ENCODE measurements around the gene HS6ST3.

HS6ST3 gene

GRCh38 chr13:96342852-96343465, 253.1 kb downstream of the HS6ST3 start:
- no peak for DNase-seq

- no peak for DNase-seq
Observed at GRCh38 chr13:96346921-96347320, 257.0 kb downstream of the HS6ST3 start.

- no peak for DNase-seq
Observed at GRCh38 chr13:96373597-96373996, 283.7 kb downstream of the HS6ST3 start.

GRCh38 chr13:96377835-96378234, 287.9 kb downstream of the HS6ST3 start:
- no peak for DNase-seq

- no peak for DNase-seq
Observed at GRCh38 chr13:96379967-96380366, 290.1 kb downstream of the HS6ST3 start.

- DNase-seq: no peak
Observed at GRCh38 chr13:96381681-96382080, 291.8 kb downstream of the HS6ST3 start.

- DNase-seq: no peak
Observed at GRCh38 chr13:96388598-96388997, 298.7 kb downstream of the HS6ST3 start.

- DNase-seq: no peak
Observed at GRCh38 chr13:96391606-96392005, 301.7 kb downstream of the HS6ST3 start.

- no peak for DNase-seq
Observed at GRCh38 chr13:96397807-96398206, 307.9 kb downstream of the HS6ST3 start.

GRCh38 chr13:96398486-96398885, 308.6 kb downstream of the HS6ST3 start:
- no peak for DNase-seq

GRCh38 chr13:96403241-96403640, 313.3 kb downstream of the HS6ST3 start:
- no peak for DNase-seq

GRCh38 chr13:96403651-96404050, 313.7 kb downstream of the HS6ST3 start:
- no peak for DNase-seq

- DNase-seq: no peak
Observed at GRCh38 chr13:96415831-96416385, 326.0 kb downstream of the HS6ST3 start.

- DNase-seq: no peak
Observed at GRCh38 chr13:96417939-96418685, 328.2 kb downstream of the HS6ST3 start.

- DNase-seq: no peak
Observed at GRCh38 chr13:96421314-96421713, 331.4 kb downstream of the HS6ST3 start.

- no peak for DNase-seq
Observed at GRCh38 chr13:96422002-96422401, 332.1 kb downstream of the HS6ST3 start.

GRCh38 chr13:96426167-96426566, 336.3 kb downstream of the HS6ST3 start:
- DNase-seq: no peak

- no peak for DNase-seq
Observed at GRCh38 chr13:96428911-96429310, 339.0 kb downstream of the HS6ST3 start.

GRCh38 chr13:96431044-96431581, 341.2 kb downstream of the HS6ST3 start:
- no peak for DNase-seq

GRCh38 chr13:96444676-96445075, 354.8 kb downstream of the HS6ST3 start:
- DNase-seq: no peak

GRCh38 chr13:96449920-96450319, 360.0 kb downstream of the HS6ST3 start:
- DNase-seq: no peak

- DNase-seq: no peak
Observed at GRCh38 chr13:96450326-96451020, 360.6 kb downstream of the HS6ST3 start.

GRCh38 chr13:96454466-96454865, 364.6 kb downstream of the HS6ST3 start:
- no peak for DNase-seq
